HG03175 (cell line): Measurements from ENCODE around the gene MND1.
A peak's percentile ranks its signal among the peaks of the same experiment; 100 is the strongest.
"Not testable (repeated sequence)": the region's sequence is repeated elsewhere in the genome, so short reads cannot be mapped to it uniquely, and the experiment has no call there.

ENCODE experiments used
- ATAC-seq: cut with Tn5 transposase; IDR thresholded peaks from one replicate; pipeline ENCODE4 v1.9.1; 2021; ENCODE audit warnings: mild to moderate bottlenecking, moderate library complexity; ENCODE audit not compliant: unreplicated experiment

Gene MND1

GRCh38 chr4:153438916-153439756 lies 94.6 kb downstream of the MND1 start:
- ATAC-seq: peak; percentile 82

GRCh38 chr4:153439831-153440230 lies 95.3 kb downstream of the MND1 start:
- ATAC-seq: peak; percentile 3

GRCh38 chr4:153440475-153440874 lies 96.0 kb downstream of the MND1 start:
- ATAC-seq: peak; percentile 28

GRCh38 chr4:153447175-153447905 lies 102.9 kb downstream of the MND1 start:
- no peak for ATAC-seq

GRCh38 chr4:153448003-153448731 lies 103.7 kb downstream of the MND1 start:
- ATAC-seq: no peak

- no peak for ATAC-seq
Observed at GRCh38 chr4:153449338-153449737, 104.8 kb downstream of the MND1 start.

- ATAC-seq: no peak
Observed at GRCh38 chr4:153450544-153450917, 106.0 kb downstream of the MND1 start.

- not testable (repeated sequence) for ATAC-seq
Observed at GRCh38 chr4:153451145-153451544, 106.7 kb downstream of the MND1 start.

GRCh38 chr4:153451911-153452657 lies 107.6 kb downstream of the MND1 start:
- no peak for ATAC-seq

- no peak for ATAC-seq
Observed at GRCh38 chr4:153452658-153453378, 108.3 kb downstream of the MND1 start.

GRCh38 chr4:153453402-153453801 lies 108.9 kb downstream of the MND1 start:
- no peak for ATAC-seq

- ATAC-seq: no peak
Observed at GRCh38 chr4:153458969-153459368, 114.5 kb downstream of the MND1 start.

- not testable (repeated sequence) for ATAC-seq
Observed at GRCh38 chr4:153461549-153461948, 117.1 kb downstream of the MND1 start.

- no peak for ATAC-seq
Observed at GRCh38 chr4:153464068-153464467, 119.6 kb downstream of the MND1 start.
